ENCODE results near the gene P3H3.

GRCh38 chr12:6840330-6840729 is 12.1 kb downstream of the P3H3 start:
- TF ChIP-seq CTCF (conservative IDR thresholded peaks at IDR 0.05 in 1 of 2, IDR thresholded peaks at IDR 0.05 in 1 of 2; ENCODE audit: extremely low read depth in 1 of 2, insufficient read depth in 1 of 2, low read depth in 1 of 2, low read length in 2 of 2) (no peak), EZH2 (IDR thresholded peaks at IDR 0.05; ENCODE audit: borderline replicate concordance, low read length) (no peak)
